Sigmoid colon (tissue), 7 donors: ENCODE measurements around the gene CCER1. TPM values are rescaled to one million over a fixed set of nuclear protein-coding genes. Genes with fewer than 3 reads are reported as not detected.
"Not testable (repeated sequence)": the region's sequence is repeated elsewhere in the genome, so short reads cannot be mapped to it uniquely, and the experiment has no call there.

Experiments
- DNase-seq: peaks from one replicate; pipeline ENCODE4 v3.0.0-alpha.2; 2019
- H3K27ac ChIP-seq, 4 donors: fragments of 200-600 bp; sonication (generic); one replicate each; pipeline ENCODE4 v1.5.1; 2016 to 2019; ENCODE audit warnings: mild to moderate bottlenecking in 1 of 4
- H3K27me3 ChIP-seq, 3 donors: fragments of 200-600 bp; sonication (generic); one replicate each; pipeline ENCODE4 v1.5.1; 2019; ENCODE audit warnings: mild to moderate bottlenecking in 1 of 3
- H3K36me3 ChIP-seq, 4 donors: fragments of 200-600 bp; sonication (generic); one replicate each; pipeline ENCODE4 v1.5.1; 2016 to 2019
- H3K4me1 ChIP-seq, 4 donors: fragments of 200-600 bp; sonication (generic); one replicate each; pipeline ENCODE4 v1.5.1; 2017 to 2019
- H3K4me3 ChIP-seq, 4 donors: fragments of 200-600 bp; sonication (generic); one replicate each; pipeline ENCODE4 v1.5.1; 2017 to 2019; ENCODE audit warnings: mild to moderate bottlenecking in 2 of 4, moderate library complexity in 1 of 4
- H3K9me3 ChIP-seq, 4 donors: fragments of 200-600 bp in 3 of 4; sonication (generic) in 3 of 4; one replicate each; pipeline versions ENCODE4 v1.5.1 to v1.6.1; 2013 to 2019
- CTCF ChIP-seq, 4 experiments: fragments of 450-650 bp in 3 of 4; fragments of 200-600 bp in 1 of 4; IDR thresholded peaks; one replicate each; pipeline ENCODE4 v1.5.1; 2016 to 2019; ENCODE audit warnings: antibody characterized with exemption in 4 of 4, mild to moderate bottlenecking in 3 of 4, moderate library complexity in 2 of 4
- EP300 ChIP-seq, 4 donors: sonication (generic); formaldehyde crosslinking; IDR thresholded peaks; one replicate each; pipeline ENCODE4 v1.6.1; 2017; ENCODE audit warnings: antibody characterized with exemption in 4 of 4
- POLR2A ChIP-seq, 2 donors: fragments of 450-650 bp; IDR thresholded peaks; one replicate each; pipeline ENCODE4 v1.6.1; 2016; ENCODE audit warnings: antibody characterized with exemption in 2 of 2, mild to moderate bottlenecking in 2 of 2, moderate library complexity in 2 of 2
- POLR2AphosphoS5 ChIP-seq, 4 donors: sonication (generic); formaldehyde crosslinking; IDR thresholded peaks; one replicate each; pipeline ENCODE4 v1.6.1; 2017; ENCODE audit warnings: antibody characterized with exemption in 4 of 4
- whole genome bisulfite sequencing, 2 donors: extraction: QIAGEN DNeasy Blood & Tissue Kit; methylation state at CpG; one replicate each; pipeline ENCODE4 v1.1.7; 2013; 5-methylcytosine and 5-hydroxymethylcytosine counted together
- intact Hi-C: fragments of 100-400 bp; cut with DNase I; formaldehyde crosslinking; loops from one replicate; pipeline ENCODE4 v1.15.1; 2023
- polyA plus RNA-seq, 3 donors: library from polyadenylated mRNA; stranded (reverse); fragments of 200-250 nt; gene quantifications; one replicate each; pipeline ENCODE4 v1.2.3, GENCODE V29; 2013
- total RNA-seq, 4 donors: library from RNA; depleted of rRNA; stranded (reverse); fragments of >200 nt; gene quantifications; one replicate each; pipeline ENCODE4 v1.1.0, GENCODE V29; 2016
- donor health status: healthy with polysubstance abuse.
- donor health status: Bipolar disorder and iron deficiency.
- donor health status: healthy.

Gene CCER1
- total and polyA plus RNA-seq, 7 donors: not detected

- H3K36me3 ChIP-seq: no peaks in the 10 kb centered on the region
- DNase-seq: no peak
- H3K27me3 ChIP-seq: no peaks in the 10 kb centered on the region
- no peaks in the 10 kb centered on the region for H3K4me1 ChIP-seq
- H3K27ac ChIP-seq: no peak overlapping the region
- no peaks in the 10 kb centered on the region for H3K9me3 ChIP-seq
- WGBS, 2 donors: 84 to 90% methylated on average over 1 of the region's 1 CpG
- H3K4me3 ChIP-seq: no peak overlapping the region
- intact Hi-C loops: no loop called here
- TF ChIP-seq EP300 (IDR thresholded peaks at IDR 0.05) (no peak), POLR2A (IDR thresholded peaks at IDR 0.05) (no peak), CTCF (IDR thresholded peaks at IDR 0.05) (no peak), POLR2AphosphoS5 (IDR thresholded peaks at IDR 0.05) (no peak)
Measured at GRCh38 chr12:90987101-90987500, 32.1 kb upstream of the CCER1 start.

GRCh38 chr12:90985331-90985730, 30.4 kb upstream of the CCER1 start:
- H3K4me3 ChIP-seq, H3K4me1 ChIP-seq, H3K36me3 ChIP-seq, DNase-seq, H3K27ac ChIP-seq, H3K27me3 ChIP-seq, intact Hi-C loops, H3K9me3 ChIP-seq: not testable (repeated sequence)
- WGBS, 2 donors: 73 to 86% methylated on average over 3 of the region's 3 CpGs

GRCh38 chr12:90984114-90984513, 29.1 kb upstream of the CCER1 start:
- Histone ChIP-seq H3K4me3 (no peak overlapping the region), H3K4me1 (peaks cover 0 to under 1% (median 0%) of the 10 kb centered on the region in 4 donors), H3K27me3 (no peaks in the 10 kb centered on the region), H3K36me3 (no peaks in the 10 kb centered on the region), H3K27ac (no peak overlapping the region), H3K9me3 (no peaks in the 10 kb centered on the region)
- no peak for DNase-seq
- TF ChIP-seq EP300 (IDR thresholded peaks at IDR 0.05) (no peak), POLR2A (IDR thresholded peaks at IDR 0.05) (no peak)
- intact Hi-C loops: loop anchor here (5.0 kb wide), 1 partner anchor 123 kb away; no protein-coding TSS in a partner anchor
- 69 to 87% methylated on average over 3 of the region's 3 CpGs for WGBS, 2 donors

- Histone ChIP-seq H3K36me3 (no peaks in the 10 kb centered on the region), H3K27ac (no peak overlapping the region), H3K9me3 (no peaks in the 10 kb centered on the region), H3K4me1 (peaks cover 0 to 3% (median 0%) of the 10 kb centered on the region in 4 donors), H3K4me3 (no peak overlapping the region), H3K27me3 (no peaks in the 10 kb centered on the region)
- intact Hi-C loops: loop anchor here (5.0 kb wide), 1 partner anchor 125 kb away; no protein-coding TSS in a partner anchor
- DNase-seq: no peak
- 96% methylated on average over 1 of the region's 1 CpG for WGBS, 2 donors
- TF ChIP-seq POLR2AphosphoS5 (IDR thresholded peaks at IDR 0.05) (no peak), EP300 (IDR thresholded peaks at IDR 0.05) (no peak), POLR2A (IDR thresholded peaks at IDR 0.05) (no peak), CTCF (IDR thresholded peaks at IDR 0.05) (no peak)
Measured at GRCh38 chr12:90982170-90982569, 27.2 kb upstream of the CCER1 start.

- Histone ChIP-seq H3K9me3 (no peaks in the 10 kb centered on the region), H3K27me3 (no peaks in the 10 kb centered on the region), H3K27ac (peak overlapping the region in 3 of 4 donors; percentile 20 to 40 (median 24)), H3K36me3 (no peaks in the 10 kb centered on the region), H3K4me1 (peaks cover 0 to 3% (median 0%) of the 10 kb centered on the region in 4 donors), H3K4me3 (no peak overlapping the region)
- no peak for DNase-seq
- peak in 3 of 4 donors; percentile 26 to 46 (median 26) for TF ChIP-seq POLR2AphosphoS5 (IDR thresholded peaks at IDR 0.05)
- no peak for TF ChIP-seq EP300 (IDR thresholded peaks at IDR 0.05)
- intact Hi-C loops: loop anchor here (2.0 to 5.0 kb wide), 4 partner anchors 127 to 375 kb away; no protein-coding TSS in a partner anchor
- 71 to 76% methylated on average over 3 of the region's 3 CpGs for WGBS, 2 donors
Measured at GRCh38 chr12:90979951-90980350, 25.0 kb upstream of the CCER1 start.

GRCh38 chr12:90979019-90979418, 24.0 kb upstream of the CCER1 start:
- TF ChIP-seq EP300 (IDR thresholded peaks at IDR 0.05): no peak
- no peak for TF ChIP-seq CTCF (IDR thresholded peaks at IDR 0.05)
- TF ChIP-seq POLR2AphosphoS5 (IDR thresholded peaks at IDR 0.05): no peak
- TF ChIP-seq POLR2A (IDR thresholded peaks at IDR 0.05): no peak
- peaks cover 0 to 3% (median 0%) of the 10 kb centered on the region in 4 donors for H3K4me1 ChIP-seq
- 82 to 90% methylated on average over 3 of the region's 3 CpGs for WGBS, 2 donors
- no peaks in the 10 kb centered on the region for H3K36me3 ChIP-seq
- no peak for DNase-seq
- H3K9me3 ChIP-seq: no peaks in the 10 kb centered on the region
- H3K27ac ChIP-seq: peak overlapping the region in 3 of 4 donors; percentile 3 to 24 (median 21)
- no peaks in the 10 kb centered on the region for H3K27me3 ChIP-seq
- intact Hi-C loops: loop anchor here (2.0 kb wide), 2 partner anchors 198 to 348 kb away; no protein-coding TSS in a partner anchor
- no peak overlapping the region for H3K4me3 ChIP-seq
